HEK293 (cell line): Measurements from ENCODE around the gene PELI3.
A peak's percentile ranks its signal among the peaks of the same experiment; 100 is the strongest.

ENCODE experiments used
- CTCF ChIA-PET: fragments of 350-600 bp; formaldehyde crosslinking; extraction: SDS; loops from one replicate; lab custom pipeline; 2021; ENCODE audit warnings: antibody characterized with exemption; lab: Yijun Ruan, JAX
- POLR2A ChIA-PET: fragments of 300-600 bp; formaldehyde crosslinking; extraction: SDS; loops from one replicate; lab custom pipeline; 2020; ENCODE audit warnings: antibody characterized with exemption, inconsistent platforms; lab: Yijun Ruan, JAX
- H3K27ac ChIP-seq: fragments of 200-500 bp; sonication (Bioruptor generic); 2 replicates; pipeline ENCODE4 v1.5.1; 2014; ENCODE audit warnings: low read depth, low read length, control low read depth, inconsistent platforms; ENCODE audit errors: extremely low read depth
- H3K36me3 ChIP-seq, 2 experiments: fragments of 200-500 bp in 1 of 2; sonication (Bioruptor generic) in 1 of 2; 1 replicate in 1 of 2; 2 replicates in 1 of 2; pipeline ENCODE4 v1.5.1; 2014 to 2017; ENCODE audit warnings: inconsistent platforms in 2 of 2, low read length in 2 of 2; ENCODE audit not compliant: control insufficient read depth in 2 of 2, insufficient read depth in 1 of 2
- H3K4me1 ChIP-seq: fragments of 200-500 bp; sonication (Bioruptor generic); 2 replicates; pipeline ENCODE4 v1.5.1; 2014; ENCODE audit warnings: mild to moderate bottlenecking, low read length, inconsistent platforms; ENCODE audit not compliant: control insufficient read depth, insufficient read depth
- H3K4me3 ChIP-seq: 2 replicates; pipeline ENCODE4 v1.5.1; 2011; ENCODE audit warnings: low read depth, mild to moderate bottlenecking, control low read depth, low read length, moderate library complexity
- H3K9me3 ChIP-seq: fragments of 200-500 bp; sonication (Bioruptor generic); 2 replicates; pipeline ENCODE4 v1.5.1; 2014; ENCODE audit warnings: low read depth, low read length, inconsistent platforms; ENCODE audit not compliant: control insufficient read depth, insufficient read depth
- BCL11B ChIP-seq: fragments of 450-650 bp; formaldehyde crosslinking; IDR thresholded peaks from 2 replicates; pipeline ENCODE4 v1.5.1; 2016; ENCODE audit warnings: low read depth, missing biosample characterization, missing genetic modification characterization
- HOXA7 ChIP-seq: sonication (generic); formaldehyde crosslinking; IDR thresholded peaks from 2 replicates; pipeline ENCODE4 v1.8.1; 2022; ENCODE audit warnings: missing genetic modification reagents, borderline replicate concordance
- OSR2 ChIP-seq: fragments of 450-650 bp; formaldehyde crosslinking; IDR thresholded peaks from 2 replicates; pipeline ENCODE4 v1.5.1; 2016; ENCODE audit warnings: missing biosample characterization, missing genetic modification characterization
- PRDM1 ChIP-seq: fragments of 450-650 bp; formaldehyde crosslinking; IDR thresholded peaks from 2 replicates; pipeline ENCODE4; 2016; ENCODE audit warnings: missing biosample characterization, missing genetic modification characterization
- REST ChIP-seq: fragments of 450-650 bp; formaldehyde crosslinking; IDR thresholded peaks from 2 replicates; pipeline ENCODE4 v1.5.1; 2016; ENCODE audit warnings: missing biosample characterization, missing genetic modification characterization
- SP2 ChIP-seq: fragments of 450-650 bp; formaldehyde crosslinking; IDR thresholded peaks from 2 replicates; pipeline ENCODE4 v1.5.1; 2016; ENCODE audit warnings: missing biosample characterization, missing genetic modification characterization
- ZBTB11 ChIP-seq: fragments of 450-650 bp; formaldehyde crosslinking; conservative IDR thresholded peaks from 2 replicates; pipeline ENCODE4 v1.5.1; 2016; ENCODE audit warnings: low read depth, missing biosample characterization, missing genetic modification characterization
- ZNF140 ChIP-seq: fragments of 450-650 bp; formaldehyde crosslinking; IDR thresholded peaks from 2 replicates; pipeline ENCODE4 v1.5.1; 2016; ENCODE audit warnings: missing biosample characterization, missing genetic modification characterization
- ZNF2 ChIP-seq: fragments of 450-650 bp; formaldehyde crosslinking; IDR thresholded peaks from 2 replicates; pipeline ENCODE4 v1.5.1; 2016; ENCODE audit warnings: missing biosample characterization, missing genetic modification characterization
- ZNF24 ChIP-seq: fragments of 450-650 bp; formaldehyde crosslinking; IDR thresholded peaks from 2 replicates; pipeline ENCODE4 v1.5.1; 2016; ENCODE audit warnings: missing biosample characterization, missing genetic modification characterization
- ZNF302 ChIP-seq: fragments of 450-650 bp; formaldehyde crosslinking; IDR thresholded peaks from 2 replicates; pipeline ENCODE4 v1.5.1; 2016; ENCODE audit warnings: missing biosample characterization, missing genetic modification characterization, low read depth
- ZNF362 ChIP-seq: fragments of 450-650 bp; formaldehyde crosslinking; IDR thresholded peaks from 2 replicates; pipeline ENCODE4 v1.5.1; 2016; ENCODE audit warnings: missing biosample characterization, missing genetic modification characterization
- ZNF37A ChIP-seq: fragments of 450-650 bp; IDR thresholded peaks from 2 replicates; pipeline ENCODE4 v1.5.1; 2018; ENCODE audit warnings: missing biosample characterization, missing genetic modification characterization
- ZNF514 ChIP-seq: fragments of 450-650 bp; formaldehyde crosslinking; IDR thresholded peaks from 2 replicates; pipeline ENCODE4 v1.5.1; 2016; ENCODE audit warnings: missing biosample characterization, missing genetic modification characterization
- ZNF518A ChIP-seq: fragments of 450-650 bp; formaldehyde crosslinking; conservative IDR thresholded peaks from 2 replicates; pipeline ENCODE4 v1.5.1; 2016; ENCODE audit warnings: low read depth, missing biosample characterization, missing genetic modification characterization
- ZNF530 ChIP-seq: fragments of 450-650 bp; formaldehyde crosslinking; IDR thresholded peaks from 2 replicates; pipeline ENCODE4 v1.5.1; 2016; ENCODE audit warnings: low read depth, missing biosample characterization, missing genetic modification characterization
- ZNF610 ChIP-seq: fragments of 450-650 bp; formaldehyde crosslinking; IDR thresholded peaks from 2 replicates; pipeline ENCODE4 v1.5.1; 2016; ENCODE audit warnings: missing biosample characterization, missing genetic modification characterization, borderline replicate concordance
- ZNF677 ChIP-seq: fragments of 450-650 bp; IDR thresholded peaks from 2 replicates; pipeline ENCODE4 v1.5.0; 2018; ENCODE audit warnings: missing biosample characterization, mild to moderate bottlenecking, missing genetic modification characterization, moderate library complexity
- ZNF707 ChIP-seq: fragments of 450-650 bp; formaldehyde crosslinking; IDR thresholded peaks from 2 replicates; pipeline ENCODE4 v1.5.1; 2016; ENCODE audit warnings: missing biosample characterization, missing genetic modification characterization

The PELI3 gene

GRCh38 chr11:66418168-66418985 is 48.3 kb upstream of the PELI3 start (continued):
- no peak for TF ChIP-seq ZNF518A (tag by site-specific recombination)
- TF ChIP-seq PRDM1 (tag by site-specific recombination), result peak; percentile 74
- no peak for TF ChIP-seq OSR2
- no peak for TF ChIP-seq ZNF610
- TF ChIP-seq ZBTB11 (tag by site-specific recombination), result no peak

GRCh38 chr11:66418986-66419308 is 47.8 kb upstream of the PELI3 start:
- TF ChIP-seq ZNF2 (no peak), REST (0 out of 2 replicates have a peak, but pooled peaks have one; percentile 7)
- Histone ChIP-seq H3K36me3 (no peaks in the 10 kb centered on the region), H3K9me3 (no peaks in the 10 kb centered on the region), H3K27ac (no peak overlapping the region), H3K4me3 (no peak overlapping the region), H3K4me1 (no peaks in the 10 kb centered on the region)
- ChIA-PET POLR2A (no interaction called here), CTCF (interaction anchor here (1.3 to 4.0 kb wide), 5 partner anchors 11 to 33 kb away, joined by 4 to 50 read pairs (median 15); partner anchors contain the start of gene MRPL11)

GRCh38 chr11:66419825-66420224 is 46.9 kb upstream of the PELI3 start:
- CTCF ChIA-PET, result interaction anchor here (0.6 to 4.0 kb wide), 4 partner anchors 9 to 19 kb away, joined by 3 to 50 read pairs (median 15); partner anchors contain the start of gene MRPL11
- no peak overlapping the region for H3K4me3 ChIP-seq
- H3K4me1 ChIP-seq, result no peaks in the 10 kb centered on the region
- no peak overlapping the region for H3K27ac ChIP-seq
- H3K36me3 ChIP-seq, result no peaks in the 10 kb centered on the region
- POLR2A ChIA-PET, result no interaction called here
- no peaks in the 10 kb centered on the region for H3K9me3 ChIP-seq
- TF ChIP-seq ZNF677 (no peak), HOXA7 (no peak), ZNF24 (tag by site-specific recombination) (no peak), BCL11B (tag by site-specific recombination) (no peak), ZNF37A (tag by site-specific recombination) (no peak), ZNF514 (tag by site-specific recombination) (no peak), ZNF302 (tag by site-specific recombination) (no peak), ZNF530 (tag by site-specific recombination) (no peak), ZNF140 (tag by site-specific recombination) (no peak), ZNF362 (tag by site-specific recombination) (no peak), SP2 (tag by site-specific recombination) (no peak), ZNF707 (tag by site-specific recombination) (no peak)
